GM19468 (cell line): ENCODE results near the gene PTGDR.

Experiments used
- ATAC-seq: cut with Tn5 transposase; IDR thresholded peaks from one replicate; pipeline ENCODE4 v1.9.1; 2021; ENCODE audit warnings: mild to moderate bottlenecking, moderate library complexity, moderate number of reproducible peaks; ENCODE audit not compliant: unreplicated experiment; ENCODE audit errors: extremely low read depth

PTGDR gene

GRCh38 chr14:52262600-52262999 is 4.9 kb upstream of the PTGDR start:
- no peak for ATAC-seq

GRCh38 chr14:52263190-52263589 is 4.3 kb upstream of the PTGDR start:
- ATAC-seq = no peak

- no peak for ATAC-seq
Measured at GRCh38 chr14:52265253-52265652, 2.2 kb upstream of the PTGDR start.

- ATAC-seq = no peak
Measured at GRCh38 chr14:52266179-52266578, 1.3 kb upstream of the PTGDR start.

- ATAC-seq = no peak
Measured at GRCh38 chr14:52266782-52267181, 716 bp upstream of the PTGDR start.

- ATAC-seq = no peak
Measured at GRCh38 chr14:52268279-52269061, 972 bp downstream of the PTGDR start.

GRCh38 chr14:52269100-52269499 is 1.6 kb downstream of the PTGDR start:
- ATAC-seq = no peak

- ATAC-seq = no peak
Measured at GRCh38 chr14:52269982-52270381, 2.5 kb downstream of the PTGDR start.

GRCh38 chr14:52271538-52271937 is 4.0 kb downstream of the PTGDR start:
- ATAC-seq = no peak

- ATAC-seq = no peak
Measured at GRCh38 chr14:52272375-52272774, 4.9 kb downstream of the PTGDR start.

- no peak for ATAC-seq
Measured at GRCh38 chr14:52275372-52275771, 7.9 kb downstream of the PTGDR start.

GRCh38 chr14:52277552-52277951 is 10.1 kb downstream of the PTGDR start:
- no peak for ATAC-seq

GRCh38 chr14:52279408-52279807 is 11.9 kb downstream of the PTGDR start:
- ATAC-seq = no peak

GRCh38 chr14:52283099-52283498 is 15.6 kb downstream of the PTGDR start:
- no peak for ATAC-seq

GRCh38 chr14:52286661-52287649 is 19.5 kb downstream of the PTGDR start:
- ATAC-seq = no peak

GRCh38 chr14:52296378-52296777 is 28.9 kb downstream of the PTGDR start:
- ATAC-seq = no peak

- no peak for ATAC-seq
Measured at GRCh38 chr14:52298795-52299194, 31.3 kb downstream of the PTGDR start.

GRCh38 chr14:52299692-52300278 is 32.3 kb downstream of the PTGDR start:
- no peak for ATAC-seq

- ATAC-seq = no peak
Measured at GRCh38 chr14:52303236-52303635, 35.7 kb downstream of the PTGDR start.

- ATAC-seq = no peak
Measured at GRCh38 chr14:52304248-52304904, 36.9 kb downstream of the PTGDR start.
